Hematopoietic multipotent progenitor cell treated with erythropoietin and hydrocortisone succinate and interleukin-3 and kit ligand, for 6 days (in vitro differentiated cells): ENCODE data around the gene PDCD1LG2.
A peak's percentile ranks its signal among the peaks of the same experiment; 100 is the strongest.
"Not testable (repeated sequence)": the region's sequence is repeated elsewhere in the genome, so short reads cannot be mapped to it uniquely, and the experiment has no call there.

Experiments used
- DNase-seq: peaks from one replicate; pipeline ENCODE4 v3.0.0-alpha.2; 2015

PDCD1LG2 gene

GRCh38 chr9:5510360-5510931, at the start of gene PDCD1LG2:
TSS of gene PDCD1LG2 (plus strand) at chr9:5510531. CDS start at chr9:5522547, 12,016 bp downstream.
- no peak for DNase-seq

- not testable (repeated sequence) for DNase-seq
Observed at GRCh38 chr9:5464831-5465330, 45.5 kb upstream of the PDCD1LG2 start.

- no peak for DNase-seq
Observed at GRCh38 chr9:5466005-5466404, 44.3 kb upstream of the PDCD1LG2 start.

GRCh38 chr9:5466766-5467165, 43.6 kb upstream of the PDCD1LG2 start:
- no peak for DNase-seq

GRCh38 chr9:5468850-5469249, 41.5 kb upstream of the PDCD1LG2 start:
- no peak for DNase-seq

- DNase-seq, result peak; percentile 7
Observed at GRCh38 chr9:5470122-5470521, 40.2 kb upstream of the PDCD1LG2 start.

GRCh38 chr9:5470816-5471215, 39.5 kb upstream of the PDCD1LG2 start:
- no peak for DNase-seq

- DNase-seq, result not testable (repeated sequence)
Observed at GRCh38 chr9:5475611-5476010, 34.7 kb upstream of the PDCD1LG2 start.

- DNase-seq, result no peak
Observed at GRCh38 chr9:5478206-5478605, 32.1 kb upstream of the PDCD1LG2 start.

- DNase-seq, result no peak
Observed at GRCh38 chr9:5479994-5480694, 30.2 kb upstream of the PDCD1LG2 start.

- DNase-seq, result no peak
Observed at GRCh38 chr9:5480919-5481318, 29.4 kb upstream of the PDCD1LG2 start.

GRCh38 chr9:5481322-5482040, 28.9 kb upstream of the PDCD1LG2 start:
- no peak for DNase-seq

- DNase-seq, result no peak
Observed at GRCh38 chr9:5482194-5482593, 28.1 kb upstream of the PDCD1LG2 start.

GRCh38 chr9:5483306-5483705, 27.0 kb upstream of the PDCD1LG2 start:
- DNase-seq, result peak; percentile 88

- DNase-seq, result peak; percentile 56
Observed at GRCh38 chr9:5485378-5486085, 24.8 kb upstream of the PDCD1LG2 start.

- DNase-seq, result no peak
Observed at GRCh38 chr9:5486988-5487387, 23.3 kb upstream of the PDCD1LG2 start.

- DNase-seq, result no peak
Observed at GRCh38 chr9:5488221-5489008, 21.9 kb upstream of the PDCD1LG2 start.

- DNase-seq, result no peak
Observed at GRCh38 chr9:5489630-5490490, 20.5 kb upstream of the PDCD1LG2 start.

- no peak for DNase-seq
Observed at GRCh38 chr9:5492965-5493678, 17.2 kb upstream of the PDCD1LG2 start.

- peak; percentile 73 for DNase-seq
Observed at GRCh38 chr9:5493679-5494511, 16.4 kb upstream of the PDCD1LG2 start.
